ENCODE measurements around the gene TSC22D4.
A peak's percentile ranks its signal among the peaks of the same experiment; 100 is the strongest.

The TSC22D4 gene

GRCh38 chr7:100492738-100493475, 13.9 kb upstream of the TSC22D4 start:
- no peak for DNase-seq

GRCh38 chr7:100491192-100491578, 12.2 kb upstream of the TSC22D4 start:
- DNase-seq = no peak

GRCh38 chr7:100490483-100491191, 11.6 kb upstream of the TSC22D4 start:
- DNase-seq = no peak

- DNase-seq = peak; percentile 35
These were observed 10.8 kb upstream of the TSC22D4 start for GRCh38 chr7:100489824-100490223.

GRCh38 chr7:100489121-100489520, 10.1 kb upstream of the TSC22D4 start:
- DNase-seq = no peak

GRCh38 chr7:100488333-100489095, 9.5 kb upstream of the TSC22D4 start:
- DNase-seq = no peak

- no peak for DNase-seq
These were observed 7.9 kb upstream of the TSC22D4 start for GRCh38 chr7:100486753-100487446.

GRCh38 chr7:100486111-100486636, 7.2 kb upstream of the TSC22D4 start:
- DNase-seq = no peak

GRCh38 chr7:100485471-100485876, 6.5 kb upstream of the TSC22D4 start:
- DNase-seq = no peak

GRCh38 chr7:100484673-100485045, 5.6 kb upstream of the TSC22D4 start:
- no peak for DNase-seq

- DNase-seq = no peak
These were observed 5.0 kb upstream of the TSC22D4 start, which contains the start of gene NYAP1 for GRCh38 chr7:100483722-100484672. TSS of gene NYAP1 (plus strand) at chr7:100483927. CDS start at chr7:100485312, 1,385 bp downstream.

GRCh38 chr7:100483090-100483721, 4.2 kb upstream of the TSC22D4 start:
- peak; percentile 74 for DNase-seq

- DNase-seq = no peak
These were observed 3.7 kb upstream of the TSC22D4 start for GRCh38 chr7:100482728-100483089.

GRCh38 chr7:100481466-100481865, 2.5 kb upstream of the TSC22D4 start:
- no peak for DNase-seq

GRCh38 chr7:100477871-100478267, 1.1 kb downstream of the TSC22D4 start:
- DNase-seq = no peak

- peak; percentile 28 for DNase-seq
These were observed 1.8 kb downstream of the TSC22D4 start for GRCh38 chr7:100476903-100477870.

GRCh38 chr7:100476101-100476780, 2.8 kb downstream of the TSC22D4 start:
- no peak for DNase-seq

- DNase-seq = no peak
These were observed 3.5 kb downstream of the TSC22D4 start for GRCh38 chr7:100475549-100475948.

- DNase-seq = peak; percentile 77
These were observed 6.0 kb downstream of the TSC22D4 start for GRCh38 chr7:100472854-100473499.

Data from suppressor macrophage treated with lipopolysaccharide for 4 hours (primary cell).